A673 (cell line): ENCODE data around the gene PLLP. TPM values are rescaled to one million over a fixed set of nuclear protein-coding genes. Genes with fewer than 3 reads are reported as not detected.

Experiments
- BruUV-seq: library from RNA; stranded (reverse); fragments of 400-500 nt; replicated peaks from 2 replicates; lab custom pipeline; 2021; lab: Mats Ljungman, UMichigan
- CTCF ChIA-PET: fragments of 300-600 bp; sonication (Branson Sonifier 250); formaldehyde crosslinking; loops from one replicate; lab custom pipeline; 2022; ENCODE audit warnings: antibody characterized with exemption; lab: Charles Lee
- POLR2A ChIA-PET: fragments of 300-600 bp; sonication (Branson Sonifier 250); formaldehyde crosslinking; loops from one replicate; lab custom pipeline; 2022; ENCODE audit warnings: antibody characterized with exemption; ENCODE audit not compliant: low non-redundant PET; lab: Charles Lee
- DNase-seq: peaks from one replicate; pipeline ENCODE4 v3.0.0-alpha.2; 2015; ENCODE audit warnings: low spot score
- H3K27ac ChIP-seq: fragments of 200-600 bp; sonication (generic); 2 replicates; pipeline ENCODE4 v1.5.1; 2016; ENCODE audit warnings: mixed run types, low read depth, mild to moderate bottlenecking, mixed read lengths, antibody characterized with exemption, low read length; ENCODE audit not compliant: poor library complexity, severe bottlenecking
- H3K27me3 ChIP-seq: fragments of 200-600 bp; sonication (generic); replicated peaks from 2 replicates; pipeline ENCODE4 v1.6.1; 2017; ENCODE audit warnings: mixed run types, low read depth, mild to moderate bottlenecking, mixed read lengths, antibody characterized with exemption, low read length; ENCODE audit not compliant: insufficient read depth, poor library complexity
- H3K36me3 ChIP-seq: fragments of 200-600 bp; sonication (generic); 2 replicates; pipeline ENCODE4 v1.6.1; 2016; ENCODE audit warnings: mixed run types, mild to moderate bottlenecking, mixed read lengths, antibody characterized with exemption, low read length; ENCODE audit not compliant: insufficient read depth, poor library complexity, severe bottlenecking
- H3K4me1 ChIP-seq: fragments of 200-600 bp; sonication (generic); 2 replicates; pipeline ENCODE4 v1.6.1; 2017; ENCODE audit warnings: mixed run types, mild to moderate bottlenecking, mixed read lengths, antibody characterized with exemption, low read length; ENCODE audit not compliant: insufficient read depth, poor library complexity, severe bottlenecking
- H3K4me3 ChIP-seq: fragments of 200-600 bp; sonication (generic); 2 replicates; pipeline ENCODE4 v1.5.1; 2016; ENCODE audit warnings: low read depth, mixed run types, mild to moderate bottlenecking, mixed read lengths, low read length; ENCODE audit not compliant: poor library complexity, severe bottlenecking
- H3K9me3 ChIP-seq: fragments of 200-600 bp; sonication (generic); 2 replicates; pipeline ENCODE4 v1.6.1; 2016; ENCODE audit warnings: mixed run types, low read depth, mild to moderate bottlenecking, mixed read lengths, antibody characterized with exemption, low read length; ENCODE audit not compliant: poor library complexity, severe bottlenecking
- CTCF ChIP-seq: fragments of 300-800, 200-600 bp; sonication (generic); conservative IDR thresholded peaks from 2 replicates; pipeline ENCODE4 v1.5.1; 2017; ENCODE audit warnings: low read depth, mild to moderate bottlenecking, antibody characterized with exemption, low read length, moderate library complexity, mixed read lengths
- EZH2 ChIP-seq: fragments of 200-600 bp; sonication (generic); IDR thresholded peaks from 2 replicates; pipeline ENCODE4 v1.6.1; 2017; ENCODE audit warnings: borderline replicate concordance, low read depth, mild to moderate bottlenecking, mixed read lengths, antibody characterized with exemption, low read length; ENCODE audit not compliant: poor library complexity, severe bottlenecking
- intact Hi-C: fragments of 100-400 bp; cut with micrococcal nuclease; formaldehyde crosslinking; loops from one replicate; pipeline ENCODE4 v1.10.0; 2022; ENCODE audit not compliant: unreplicated experiment
- total RNA-seq: library from RNA; stranded (reverse); gene quantifications from 2 replicates; pipeline ENCODE4 v1.2.3, GENCODE V29; 2021

Gene PLLP
- total RNA-seq, 1 experiment from 2014 or later: 1.1 TPM

- TF ChIP-seq CTCF (no peak), EZH2 (no peak)
- intact Hi-C loops: no loop called here
- Histone ChIP-seq H3K9me3 (peaks cover 8% of the 10 kb centered on the region), H3K4me3 (no peak overlapping the region), H3K4me1 (no peaks in the 10 kb centered on the region), H3K36me3 (peaks cover 79% of the 10 kb centered on the region), H3K27ac (no peak overlapping the region), H3K27me3 (no peaks in the 10 kb centered on the region)
- ChIA-PET POLR2A (no interaction called here), CTCF (no interaction called here)
- no peak for DNase-seq
- BruUV-seq: no TSS peak
These were observed 67.5 kb downstream of the PLLP start for GRCh38 chr16:57216968-57217367.

GRCh38 chr16:57213462-57213861, 71.0 kb downstream of the PLLP start:
- H3K36me3 ChIP-seq: peaks cover 74% of the 10 kb centered on the region
- no peak overlapping the region for H3K27ac ChIP-seq
- peaks cover 8% of the 10 kb centered on the region for H3K9me3 ChIP-seq
- no peak for TF ChIP-seq EZH2
- no peak for TF ChIP-seq CTCF
- POLR2A ChIA-PET: no interaction called here
- no peak overlapping the region for H3K4me3 ChIP-seq
- CTCF ChIA-PET: no interaction called here
- H3K27me3 ChIP-seq: no peaks in the 10 kb centered on the region
- BruUV-seq: no TSS peak
- no peak for DNase-seq
- intact Hi-C loops: no loop called here
- H3K4me1 ChIP-seq: no peaks in the 10 kb centered on the region

GRCh38 chr16:57209780-57210179, 74.7 kb downstream of the PLLP start:
- POLR2A ChIA-PET: no interaction called here
- DNase-seq: no peak
- CTCF ChIA-PET: no interaction called here

More at GRCh38 chr16:57209780-57210179, 74.7 kb downstream of the PLLP start:
- no peak for TF ChIP-seq CTCF
- Histone ChIP-seq H3K4me3 (no peak overlapping the region), H3K27me3 (no peaks in the 10 kb centered on the region), H3K36me3 (peaks cover 69% of the 10 kb centered on the region), H3K4me1 (no peaks in the 10 kb centered on the region), H3K27ac (no peak overlapping the region), H3K9me3 (no peaks in the 10 kb centered on the region)
- no TSS peak for BruUV-seq
- intact Hi-C loops: no loop called here
